MCF 10A (cell line): ENCODE data around the gene CYP3A4. TPM values are rescaled to one million over a fixed set of nuclear protein-coding genes. Genes with fewer than 3 reads are reported as not detected.
A peak's percentile ranks its signal among the peaks of the same experiment; 100 is the strongest.
"Not testable (repeated sequence)": the region's sequence is repeated elsewhere in the genome, so short reads cannot be mapped to it uniquely, and the experiment has no call there.

Experiments used
- BruUV-seq: library from RNA; stranded (reverse); fragments of 400-500 nt; replicated peaks from 2 replicates; lab custom pipeline; 2021; lab: Mats Ljungman, UMichigan
- CTCF ChIA-PET: fragments of 300-600 bp; sonication (Branson Sonifier 250); formaldehyde crosslinking; extraction: SDS; loops from one replicate; lab custom pipeline; 2021; ENCODE audit warnings: antibody characterized with exemption, inconsistent platforms; lab: Yijun Ruan, JAX
- POLR2A ChIA-PET: fragments of 300-600, 350-650 bp; sonication (Branson Sonifier 250); formaldehyde crosslinking; extraction: SDS; loops from one replicate; lab custom pipeline; 2020; ENCODE audit warnings: antibody characterized with exemption, inconsistent platforms; lab: Yijun Ruan, JAX
- DNase-seq: peaks from one replicate; pipeline ENCODE4 v3.0.0-alpha.2; 2018; ENCODE audit not compliant: unreplicated experiment
- H3K27ac Mint-ChIP-seq: one replicate; pipeline ENCODE4 v1.8.0; 2022; ENCODE audit warnings: mild to moderate bottlenecking, low read depth, mixed read lengths; ENCODE audit not compliant: unreplicated experiment
- H3K27me3 Mint-ChIP-seq: one replicate; pipeline ENCODE4 v1.8.0; 2022; ENCODE audit warnings: mixed read lengths; ENCODE audit not compliant: insufficient read depth, unreplicated experiment
- H3K36me3 Mint-ChIP-seq: one replicate; pipeline ENCODE4 v1.8.0; 2022; ENCODE audit warnings: mild to moderate bottlenecking, moderate library complexity, mixed read lengths; ENCODE audit not compliant: insufficient read depth, unreplicated experiment
- H3K4me1 Mint-ChIP-seq: one replicate; pipeline ENCODE4 v1.8.0; 2022; ENCODE audit warnings: mixed read lengths; ENCODE audit not compliant: insufficient read depth, unreplicated experiment
- H3K4me3 Mint-ChIP-seq: one replicate; pipeline ENCODE4 v1.8.0; 2022; ENCODE audit warnings: mild to moderate bottlenecking, moderate library complexity, mixed read lengths; ENCODE audit not compliant: unreplicated experiment
- H3K9me3 Mint-ChIP-seq: one replicate; pipeline ENCODE4 v1.8.0; 2022; ENCODE audit warnings: mixed read lengths; ENCODE audit not compliant: unreplicated experiment
- CTCF ChIP-seq: fragments of 200-600 bp; IDR thresholded peaks from one replicate; pipeline ENCODE4 v1.8.0; 2022; ENCODE audit warnings: antibody characterized with exemption, mild to moderate bottlenecking; ENCODE audit not compliant: unreplicated experiment
- intact Hi-C: fragments of 100-400 bp; cut with micrococcal nuclease; formaldehyde crosslinking; loops from 2 replicates; pipeline ENCODE4 v1.14.1; 2022
- total RNA-seq: library from RNA; stranded (reverse); gene quantifications from 2 replicates; pipeline ENCODE4 v1.2.3, GENCODE V29; 2022

Gene CYP3A4
- total RNA-seq, 1 experiment from 2014 or later, result not detected

GRCh38 chr7:99786726-99787335 is 2.8 kb upstream of the CYP3A4 start:
- POLR2A ChIA-PET, result interaction anchor here (0.6 to 2.4 kb wide), 9 partner anchors 16 to 417 kb away, joined by 3 to 8 read pairs (median 4); no protein-coding TSS in a partner anchor
- H3K36me3 Mint-ChIP-seq, result no peaks in the 10 kb centered on the region
- H3K9me3 Mint-ChIP-seq, result no peaks in the 10 kb centered on the region
- peaks cover 22% of the 10 kb centered on the region for H3K4me1 Mint-ChIP-seq
- TF ChIP-seq CTCF, result no peak
- no peaks in the 10 kb centered on the region for H3K27me3 Mint-ChIP-seq
- H3K27ac Mint-ChIP-seq, result peak overlapping the region; percentile 39
- peak; percentile 4 for DNase-seq
- intact Hi-C loops, result no loop called here
- CTCF ChIA-PET, result no interaction called here
- no TSS peak for BruUV-seq
- H3K4me3 Mint-ChIP-seq, result no peak overlapping the region

GRCh38 chr7:99785654-99786053 is 1.7 kb upstream of the CYP3A4 start:
- H3K36me3 Mint-ChIP-seq, CTCF ChIA-PET, H3K4me3 Mint-ChIP-seq, H3K9me3 Mint-ChIP-seq, H3K27me3 Mint-ChIP-seq, intact Hi-C loops, BruUV-seq, DNase-seq, H3K27ac Mint-ChIP-seq: not testable (repeated sequence)
- H3K4me1 Mint-ChIP-seq, result peaks cover 22% of the 10 kb centered on the region
- POLR2A ChIA-PET, result interaction anchor here (0.8 to 1.6 kb wide), 2 partner anchors 45 to 144 kb away, joined by 3 to 5 read pairs; no protein-coding TSS in a partner anchor

GRCh38 chr7:99782012-99782953 is 1.7 kb downstream of the CYP3A4 start:
- Mint-ChIP-seq H3K36me3 (no peaks in the 10 kb centered on the region), H3K27me3 (no peaks in the 10 kb centered on the region), H3K4me1 (peaks cover 16% of the 10 kb centered on the region), H3K27ac (no peak overlapping the region), H3K9me3 (no peaks in the 10 kb centered on the region), H3K4me3 (no peak overlapping the region)
- no peak for TF ChIP-seq CTCF
- ChIA-PET POLR2A (no interaction called here), CTCF (no interaction called here)
- DNase-seq, result no peak
- intact Hi-C loops, result no loop called here
- BruUV-seq, result no TSS peak

- BruUV-seq, result no TSS peak
- TF ChIP-seq CTCF, result no peak
- H3K4me3 Mint-ChIP-seq, result no peak overlapping the region
- no peak for DNase-seq
- intact Hi-C loops, result no loop called here
- H3K27me3 Mint-ChIP-seq, result no peaks in the 10 kb centered on the region
- H3K4me1 Mint-ChIP-seq, result peaks cover 1% of the 10 kb centered on the region
- ChIA-PET CTCF (no interaction called here), POLR2A (no interaction called here)
- H3K9me3 Mint-ChIP-seq, result no peaks in the 10 kb centered on the region
- no peaks in the 10 kb centered on the region for H3K36me3 Mint-ChIP-seq
- no peak overlapping the region for H3K27ac Mint-ChIP-seq
Measured at GRCh38 chr7:99780588-99780987, 3.4 kb downstream of the CYP3A4 start.
